Lower leg skin (tissue), 3 donors: Measurements from ENCODE around the gene CYP3A4.
"Not testable (repeated sequence)": the region's sequence is repeated elsewhere in the genome, so short reads cannot be mapped to it uniquely, and the experiment has no call there.

Experiments
- POLR2A ChIP-seq, 2 donors: fragments of 450-650 bp; IDR thresholded peaks; one replicate each; pipeline ENCODE4 v1.6.1; 2016 to 2017; ENCODE audit warnings: antibody characterized with exemption in 2 of 2, mild to moderate bottlenecking in 1 of 2, moderate library complexity in 1 of 2
- TF ChIP-seq, protein P1 (sequence below), 3 donors: fragments of 450-650 bp; IDR thresholded peaks; one replicate each; pipeline ENCODE4 v1.5.1; 2016; ENCODE audit warnings: antibody characterized with exemption in 3 of 3, mild to moderate bottlenecking in 3 of 3, moderate library complexity in 2 of 3

DNA sequence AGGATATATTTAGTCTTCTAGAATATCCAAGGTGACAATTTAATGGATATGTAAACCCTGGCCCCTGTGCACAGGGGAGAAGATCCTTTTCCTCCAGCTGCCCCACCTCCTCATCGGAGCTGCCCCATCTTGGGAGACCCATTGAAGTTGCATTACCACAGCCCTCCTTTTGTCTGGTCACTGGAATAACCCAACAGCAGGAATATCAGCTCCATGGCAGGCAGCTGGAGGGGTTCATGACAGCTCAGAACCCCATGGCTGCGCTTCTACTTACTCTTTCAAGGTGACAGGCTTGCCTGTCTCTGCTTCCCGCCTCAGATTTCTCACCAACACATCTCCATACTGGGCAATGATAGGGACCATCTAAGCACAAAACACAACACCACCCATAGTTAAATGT is 14.5 kb downstream of the CYP3A4 start:
- TF ChIP-seq, protein P1, sequence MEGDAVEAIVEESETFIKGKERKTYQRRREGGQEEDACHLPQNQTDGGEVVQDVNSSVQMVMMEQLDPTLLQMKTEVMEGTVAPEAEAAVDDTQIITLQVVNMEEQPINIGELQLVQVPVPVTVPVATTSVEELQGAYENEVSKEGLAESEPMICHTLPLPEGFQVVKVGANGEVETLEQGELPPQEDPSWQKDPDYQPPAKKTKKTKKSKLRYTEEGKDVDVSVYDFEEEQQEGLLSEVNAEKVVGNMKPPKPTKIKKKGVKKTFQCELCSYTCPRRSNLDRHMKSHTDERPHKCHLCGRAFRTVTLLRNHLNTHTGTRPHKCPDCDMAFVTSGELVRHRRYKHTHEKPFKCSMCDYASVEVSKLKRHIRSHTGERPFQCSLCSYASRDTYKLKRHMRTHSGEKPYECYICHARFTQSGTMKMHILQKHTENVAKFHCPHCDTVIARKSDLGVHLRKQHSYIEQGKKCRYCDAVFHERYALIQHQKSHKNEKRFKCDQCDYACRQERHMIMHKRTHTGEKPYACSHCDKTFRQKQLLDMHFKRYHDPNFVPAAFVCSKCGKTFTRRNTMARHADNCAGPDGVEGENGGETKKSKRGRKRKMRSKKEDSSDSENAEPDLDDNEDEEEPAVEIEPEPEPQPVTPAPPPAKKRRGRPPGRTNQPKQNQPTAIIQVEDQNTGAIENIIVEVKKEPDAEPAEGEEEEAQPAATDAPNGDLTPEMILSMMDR (IDR thresholded peaks at IDR 0.05), result not testable (repeated sequence)
- not testable (repeated sequence) for TF ChIP-seq POLR2A (IDR thresholded peaks at IDR 0.05)
